GM18502 (cell line): Measurements from ENCODE around the gene GLUD2.

Experiments used
- ATAC-seq: cut with Tn5 transposase; IDR thresholded peaks from one replicate; pipeline ENCODE4 v1.9.1; 2021; ENCODE audit warnings: mild to moderate bottlenecking; ENCODE audit not compliant: unreplicated experiment, poor library complexity

The GLUD2 gene

DNA sequence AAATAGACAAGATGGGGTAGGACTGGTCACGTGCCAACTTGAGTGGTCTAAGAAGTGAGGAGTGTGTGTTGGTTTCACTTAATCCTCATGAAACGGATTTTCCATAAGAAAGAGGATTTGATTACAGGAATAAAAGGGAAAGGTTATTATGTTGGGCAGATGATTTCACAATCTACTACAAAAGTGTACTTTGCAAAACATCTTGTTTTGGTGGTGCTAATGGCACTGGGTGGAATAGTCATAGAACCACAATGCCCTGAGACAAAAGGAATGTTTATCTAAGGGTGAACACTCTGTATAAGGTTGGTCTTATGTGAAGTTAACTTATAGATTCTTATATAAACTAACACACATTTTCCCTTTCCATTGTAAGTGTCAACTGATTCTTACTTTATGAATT lies 45.6 kb downstream of the GLUD2 start:
- ATAC-seq, result no peak
